H9 (cell line): ENCODE measurements around the gene CXCR5. TPM values are rescaled to one million over a fixed set of nuclear protein-coding genes. Genes with fewer than 3 reads are reported as not detected.

Experiments used
- DNase-seq: peaks from one replicate; pipeline ENCODE4 v3.0.0-alpha.2; 2017
- H2AFZ ChIP-seq: one replicate; pipeline ENCODE4 v1.6.1; 2013; ENCODE audit warnings: mild to moderate bottlenecking, low read length, control low read depth, moderate library complexity
- H2AK5ac ChIP-seq: 2 replicates; pipeline ENCODE4 v1.6.1; 2013; ENCODE audit warnings: low read length, control low read depth, mixed read lengths; ENCODE audit not compliant: insufficient read length
- H2BK120ac ChIP-seq: one replicate; pipeline ENCODE4 v1.6.1; 2013; ENCODE audit warnings: low read depth, mild to moderate bottlenecking, low read length, control low read depth, inconsistent platforms; ENCODE audit not compliant: poor library complexity, severe bottlenecking
- H2BK12ac ChIP-seq: 2 replicates; pipeline ENCODE4 v1.6.1; 2013; ENCODE audit warnings: low read length, control low read depth, mixed read lengths, low read depth; ENCODE audit not compliant: insufficient read length
- H2BK15ac ChIP-seq: 2 replicates; pipeline ENCODE4 v1.6.1; 2013; ENCODE audit warnings: low read depth, low read length, control low read depth
- H2BK20ac ChIP-seq: one replicate; pipeline ENCODE4 v1.6.1; 2013; ENCODE audit warnings: low read depth, mild to moderate bottlenecking, low read length, control low read depth, inconsistent platforms; ENCODE audit not compliant: poor library complexity, severe bottlenecking
- H2BK5ac ChIP-seq: 2 replicates; pipeline ENCODE4 v1.6.1; 2013; ENCODE audit warnings: low read length, control low read depth, mixed read lengths; ENCODE audit not compliant: insufficient read length
- H3K14ac ChIP-seq: 2 replicates; pipeline ENCODE4 v1.6.1; 2013; ENCODE audit warnings: low read length, control low read depth; ENCODE audit not compliant: insufficient read depth
- H3K18ac ChIP-seq: 2 replicates; pipeline ENCODE4 v1.6.1; 2013; ENCODE audit warnings: low read depth, mild to moderate bottlenecking, mixed read lengths, low read length, control low read depth; ENCODE audit not compliant: insufficient read length
- H3K23ac ChIP-seq: 2 replicates; pipeline ENCODE4 v1.6.1; 2013; ENCODE audit warnings: low read length, control low read depth, mixed read lengths, low read depth; ENCODE audit not compliant: insufficient read length
- H3K23me2 ChIP-seq: 2 replicates; pipeline ENCODE4 v1.6.1; 2013; ENCODE audit warnings: low read depth, mild to moderate bottlenecking, mixed read lengths, low read length, control low read depth; ENCODE audit not compliant: insufficient read length, poor library complexity, severe bottlenecking
- H3K27ac ChIP-seq: 2 replicates; pipeline ENCODE4 v1.5.1; 2013; ENCODE audit warnings: low read length, control low read depth, mixed read lengths, low read depth; ENCODE audit not compliant: insufficient read length
- H3K27me3 ChIP-seq: 2 replicates; pipeline ENCODE4 v1.6.1; 2013; ENCODE audit warnings: low read length, control low read depth, inconsistent platforms; ENCODE audit not compliant: insufficient read depth
- H3K4ac ChIP-seq: 2 replicates; pipeline ENCODE4 v1.6.1; 2013; ENCODE audit warnings: low read depth, mild to moderate bottlenecking, control low read depth, inconsistent platforms, low read length, moderate library complexity
- H3K4me1 ChIP-seq: 2 replicates; pipeline ENCODE4 v1.6.1; 2013; ENCODE audit warnings: low read length, control low read depth, inconsistent platforms; ENCODE audit not compliant: insufficient read depth
- H3K4me2 ChIP-seq: 2 replicates; pipeline ENCODE4 v1.6.1; 2013; ENCODE audit warnings: low read length, control low read depth, mixed read lengths; ENCODE audit not compliant: insufficient read length, insufficient read depth
- H3K56ac ChIP-seq: 2 replicates; pipeline ENCODE4 v1.6.1; 2013; ENCODE audit warnings: low read depth, mild to moderate bottlenecking, mixed read lengths, low read length, control low read depth; ENCODE audit not compliant: insufficient read length
- H3K79me1 ChIP-seq: 2 replicates; pipeline ENCODE4 v1.6.1; 2013; ENCODE audit warnings: low read depth, mild to moderate bottlenecking, moderate library complexity, low read length, control low read depth, inconsistent platforms; ENCODE audit not compliant: insufficient read depth, poor library complexity, severe bottlenecking
- H3K79me2 ChIP-seq: 2 replicates; pipeline ENCODE4 v1.6.1; 2013; ENCODE audit warnings: low read length, control low read depth, inconsistent platforms; ENCODE audit not compliant: insufficient read depth
- H3K9ac ChIP-seq: 2 replicates; pipeline ENCODE4 v1.6.1; 2013; ENCODE audit warnings: low read length, control low read depth, mixed read lengths; ENCODE audit not compliant: insufficient read length; ENCODE audit errors: extremely low read depth
- H3K9me3 ChIP-seq: one replicate; pipeline ENCODE4 v1.6.1; 2013; ENCODE audit warnings: low read depth, low read length, inconsistent platforms; ENCODE audit not compliant: control insufficient read depth
- H3T11ph ChIP-seq: one replicate; pipeline ENCODE4 v1.6.1; 2013; ENCODE audit warnings: mild to moderate bottlenecking, low read length, control low read depth, inconsistent platforms
- H4K20me1 ChIP-seq: one replicate; pipeline ENCODE4 v1.6.1; 2013; ENCODE audit not compliant: control insufficient read depth, insufficient read length, insufficient read depth
- H4K5ac ChIP-seq: 2 replicates; pipeline ENCODE4 v1.6.1; 2013; ENCODE audit warnings: low read depth, mild to moderate bottlenecking, mixed read lengths, low read length, control low read depth; ENCODE audit not compliant: insufficient read length
- H4K8ac ChIP-seq: replicated peaks from 2 replicates; pipeline ENCODE4 v1.6.1; 2013; ENCODE audit warnings: low read length, control low read depth, mixed read lengths, low read depth; ENCODE audit not compliant: insufficient read length
- H4K91ac ChIP-seq: 2 replicates; pipeline ENCODE4 v1.6.1; 2013; ENCODE audit warnings: low read depth, mild to moderate bottlenecking, moderate library complexity, mixed read lengths, low read length, control low read depth; ENCODE audit not compliant: insufficient read length
- H3K27ac Mint-ChIP-seq, 3 experiments: 2 replicates in 2 of 3; 3 replicates in 1 of 3; pipeline ENCODE4 v1.8.0; 2020 to 2021; ENCODE audit warnings: mixed read lengths in 3 of 3, mild to moderate bottlenecking in 1 of 3, moderate library complexity in 1 of 3
- H3K27me3 Mint-ChIP-seq: 2 replicates; pipeline ENCODE4 v1.8.0; 2021; ENCODE audit warnings: low read depth, mild to moderate bottlenecking, moderate library complexity, mixed read lengths
- H3K36me3 Mint-ChIP-seq, 3 experiments: 2 replicates in 2 of 3; 3 replicates in 1 of 3; pipeline ENCODE4 v1.8.0; 2020 to 2021; ENCODE audit warnings: low read depth in 3 of 3, mixed read lengths in 3 of 3; ENCODE audit not compliant: insufficient read depth in 1 of 3
- H3K4me1 Mint-ChIP-seq, 2 experiments: 2 replicates each; pipeline ENCODE4 v1.8.0; 2020; ENCODE audit warnings: mixed read lengths in 2 of 2
- H3K4me3 Mint-ChIP-seq, 2 experiments: 2 replicates in 1 of 2; 3 replicates in 1 of 2; pipeline ENCODE4 v1.8.0; 2020 to 2021; ENCODE audit warnings: mild to moderate bottlenecking in 2 of 2, mixed read lengths in 2 of 2, moderate library complexity in 1 of 2
- H3K9me3 Mint-ChIP-seq, 2 experiments: 2 replicates in 1 of 2; 3 replicates in 1 of 2; pipeline ENCODE4 v1.8.0; 2020; ENCODE audit warnings: mild to moderate bottlenecking in 2 of 2, mixed read lengths in 2 of 2, moderate library complexity in 1 of 2
- CTCF ChIP-seq: fragments of 200-600 bp; sonication (generic); conservative IDR thresholded peaks from 3 replicates; pipeline ENCODE4 v1.8.0; 2021; ENCODE audit warnings: antibody characterized with exemption, mild to moderate bottlenecking
- WGBS: extraction: QIAGEN DNeasy Blood & Tissue Kit; methylation state at CpG from one replicate; pipeline ENCODE4 v1.1.7; 2013; ENCODE audit warnings: missing lambda C conversion rate, low lambda C conversion rate, mixed read lengths; ENCODE audit not compliant: insufficient read length; ENCODE audit errors: extremely low coverage; 5-methylcytosine and 5-hydroxymethylcytosine counted together
- total RNA-seq: library from RNA; stranded (reverse); gene quantifications from 2 replicates; pipeline ENCODE4 v1.2.1, GENCODE V29; 2021

Gene CXCR5
- total RNA-seq, 1 experiment from 2014 or later = 0.07 TPM

GRCh38 chr11:118910309-118911112 is 26.8 kb downstream of the CXCR5 start:
- DNase-seq = peak; percentile 94
- H3K36me3 Mint-ChIP-seq = peaks cover 13 to 33% (median 30%) of the 10 kb centered on the region in 3 experiments

More at GRCh38 chr11:118910309-118911112, 26.8 kb downstream of the CXCR5 start:
- no peaks in the 10 kb centered on the region; a peak in 2 of 5 replicates for H3K9me3 Mint-ChIP-seq
- no peaks in the 10 kb centered on the region for H3K27me3 Mint-ChIP-seq
- H3K79me1 ChIP-seq = no peaks in the 10 kb centered on the region
- no peak overlapping the region for H2BK120ac ChIP-seq
- peaks cover 2% of the 10 kb centered on the region; the same call in 1 of the 2 replicates for H3K4me1 ChIP-seq
- peaks cover 2% of the 10 kb centered on the region; the same call in 1 of the 2 replicates for H3K79me2 ChIP-seq
- no peak overlapping the region for H4K5ac ChIP-seq
- no peak overlapping the region for H2BK15ac ChIP-seq
- no peak overlapping the region for H3K56ac ChIP-seq
- H3K4me1 Mint-ChIP-seq = peaks cover 58 to 72% of the 10 kb centered on the region in 2 experiments
- H2BK5ac ChIP-seq = no peak overlapping the region
- peak overlapping the region; percentile 80 for H3K14ac ChIP-seq
- H2AK5ac ChIP-seq = no peak overlapping the region
- no peak overlapping the region for H2BK20ac ChIP-seq
- no peaks in the 10 kb centered on the region for H3K27me3 ChIP-seq
- H2AFZ ChIP-seq = no peak overlapping the region
- TF ChIP-seq CTCF = no peak
- H3K23ac ChIP-seq = no peak overlapping the region
- H3K27ac Mint-ChIP-seq = peak overlapping the region; percentile 63 to 95 (median 94); a peak in 6 of 7 replicates
- H3T11ph ChIP-seq = no peak overlapping the region
- peaks cover 14% of the 10 kb centered on the region for H3K23me2 ChIP-seq
- WGBS = no CpG with 5 or more reads among the region's 67 CpGs
- H3K4me2 ChIP-seq = peak overlapping the region; percentile 74
- H2BK12ac ChIP-seq = no peak overlapping the region
- no peak overlapping the region for H3K9ac ChIP-seq
- H3K18ac ChIP-seq = peak overlapping the region; percentile 76
- H3K4ac ChIP-seq = no peak overlapping the region
- peak overlapping the region; percentile 86 for H4K91ac ChIP-seq
- no peak overlapping the region for H4K8ac ChIP-seq
- no peaks in the 10 kb centered on the region for H4K20me1 ChIP-seq
- H3K4me3 Mint-ChIP-seq = peak overlapping the region; percentile 66 to 81
- no peaks in the 10 kb centered on the region for H3K9me3 ChIP-seq
- H3K27ac ChIP-seq = no peak overlapping the region
